Stomach (tissue), 9 donors: ENCODE results near the gene CAVIN2. TPM values are rescaled to one million over a fixed set of nuclear protein-coding genes. Genes with fewer than 3 reads are reported as not detected.

ENCODE experiments used
- DNase-seq, 2 donors: peaks; one replicate each; pipeline versions ENCODE4 v3.0.0 to v3.0.0-alpha.2; 2013 to 2019
- H3K27ac ChIP-seq, 5 donors: fragments of 200-600 bp in 4 of 5; sonication (generic) in 4 of 5; one replicate each; pipeline ENCODE4 v1.5.1; 2013 to 2019; ENCODE audit warnings: mild to moderate bottlenecking in 1 of 5, moderate library complexity in 1 of 5
- H3K27me3 ChIP-seq, 3 donors: fragments of 200-600 bp; sonication (generic); one replicate each; pipeline ENCODE4 v1.5.1; 2017 to 2019; ENCODE audit warnings: mixed run types in 1 of 3
- H3K36me3 ChIP-seq, 4 donors: fragments of 200-600 bp; sonication (generic); 1 replicate in 3 of 4; 2 replicates in 1 of 4; pipeline ENCODE4 v1.5.1; 2016 to 2019
- H3K4me1 ChIP-seq, 4 donors: fragments of 200-600 bp; sonication (generic); one replicate each; pipeline ENCODE4 v1.5.1; 2016 to 2019
- H3K4me3 ChIP-seq, 4 donors: fragments of 200-600 bp; sonication (generic) in 3 of 4; one replicate each; pipeline ENCODE4 v1.5.1; 2016 to 2019; ENCODE audit warnings: mild to moderate bottlenecking in 1 of 4
- H3K9me3 ChIP-seq, 4 donors: fragments of 200-600 bp; sonication (generic); one replicate each; pipeline ENCODE4 v1.5.1; 2016 to 2019
- CTCF ChIP-seq, 7 experiments: fragments of 450-650 bp in 4 of 7; fragments of 200-600 bp in 3 of 7; sonication (generic) in 3 of 7; IDR thresholded peaks; one replicate each; pipeline ENCODE4 v1.5.1; 2016 to 2019; ENCODE audit warnings: antibody characterized with exemption in 7 of 7, control low read depth in 2 of 7, mild to moderate bottlenecking in 1 of 7
- EP300 ChIP-seq: sonication (generic); formaldehyde crosslinking; IDR thresholded peaks from one replicate; pipeline ENCODE4 v1.6.1; 2017; ENCODE audit warnings: antibody characterized with exemption
- POLR2A ChIP-seq, 4 donors: fragments of 450-650 bp; IDR thresholded peaks; one replicate each; pipeline ENCODE4 v1.6.1; 2016; ENCODE audit warnings: antibody characterized with exemption in 4 of 4, control low read depth in 2 of 4, mild to moderate bottlenecking in 1 of 4, moderate library complexity in 1 of 4
- POLR2AphosphoS5 ChIP-seq, 3 donors: sonication (generic); formaldehyde crosslinking; IDR thresholded peaks; one replicate each; pipeline ENCODE4 v1.6.1; 2016; ENCODE audit warnings: antibody characterized with exemption in 3 of 3
- WGBS, 5 donors: extraction: QIAGEN DNeasy Blood & Tissue Kit in 3 of 5; methylation state at CpG; one replicate each; pipeline versions ENCODE4 v1.1.5 to v1.1.7; 2013 to 2018; 5-methylcytosine and 5-hydroxymethylcytosine counted together
- intact Hi-C: fragments of 100-400 bp; cut with DNase I; formaldehyde crosslinking; loops from one replicate; pipeline ENCODE4 v1.15.1; 2023; ENCODE audit warnings: low total_unique reads
- polyA plus RNA-seq, 3 donors: library from polyadenylated mRNA; stranded (reverse); fragments of 200-250 nt; gene quantifications; one replicate each; pipeline ENCODE4 v1.2.3, GENCODE V29; 2013
- total RNA-seq, 5 donors: library from RNA; depleted of rRNA; stranded (reverse); fragments of >200 nt; gene quantifications; one replicate each; pipeline versions ENCODE4 v1.1.0 to v1.2.3, GENCODE V29; 2014 to 2016
- donor health status: healthy with polysubstance abuse.
- donor health status: Bipolar disorder and iron deficiency.
- donor health status: healthy.

CAVIN2 gene
- total and polyA plus RNA-seq, 8 donors, result 5.8 to 46.3 (median 13.7) TPM

GRCh38 chr2:191835100-191835499 is 11.8 kb downstream of the CAVIN2 start:
- intact Hi-C loops, result no loop called here
- TF ChIP-seq EP300, result no peak
- TF ChIP-seq POLR2AphosphoS5 (IDR thresholded peaks at IDR 0.05), result no peak
- no peak for TF ChIP-seq POLR2A (IDR thresholded peaks at IDR 0.05)
- TF ChIP-seq CTCF (IDR thresholded peaks at IDR 0.05), result no peak
- Histone ChIP-seq H3K4me3 (no peak overlapping the region), H3K27ac (no peak overlapping the region), H3K4me1 (peaks cover 0 to 12% (median 3%) of the 10 kb centered on the region in 4 donors), H3K36me3 (peaks cover 0 to 19% (median 11%) of the 10 kb centered on the region in 4 donors), H3K27me3 (no peaks in the 10 kb centered on the region), H3K9me3 (no peaks in the 10 kb centered on the region)
- DNase-seq, result no peak
- WGBS, 5 donors, result 81 to 91% (median 89%) methylated on average over 5 of the region's 5 CpGs

GRCh38 chr2:191833356-191833755 is 13.5 kb downstream of the CAVIN2 start:
- Histone ChIP-seq H3K27ac (no peak overlapping the region), H3K4me3 (no peak overlapping the region), H3K4me1 (peaks cover 0 to 4% (median 0%) of the 10 kb centered on the region in 4 donors), H3K36me3 (peaks cover 0 to 19% (median 11%) of the 10 kb centered on the region in 4 donors), H3K9me3 (no peaks in the 10 kb centered on the region), H3K27me3 (no peaks in the 10 kb centered on the region)
- no peak for TF ChIP-seq POLR2A (IDR thresholded peaks at IDR 0.05)
- no peak for TF ChIP-seq CTCF (IDR thresholded peaks at IDR 0.05)
- no peak for TF ChIP-seq EP300
- TF ChIP-seq POLR2AphosphoS5 (IDR thresholded peaks at IDR 0.05), result no peak
- intact Hi-C loops, result no loop called here
- WGBS, 5 donors, result 89 to 95% (median 90%) methylated on average over 4 of the region's 4 CpGs
- DNase-seq, result no peak

GRCh38 chr2:191832668-191833067 is 14.2 kb downstream of the CAVIN2 start:
- DNase-seq, result no peak
- no peaks in the 10 kb centered on the region for H3K27me3 ChIP-seq
- no peaks in the 10 kb centered on the region for H3K9me3 ChIP-seq
- no peak overlapping the region for H3K27ac ChIP-seq
- peaks cover 0 to 19% (median 11%) of the 10 kb centered on the region in 4 donors for H3K36me3 ChIP-seq
- intact Hi-C loops, result no loop called here
- TF ChIP-seq POLR2A (IDR thresholded peaks at IDR 0.05) (no peak), EP300 (no peak), POLR2AphosphoS5 (IDR thresholded peaks at IDR 0.05) (no peak), CTCF (IDR thresholded peaks at IDR 0.05) (no peak)
- H3K4me3 ChIP-seq, result no peak overlapping the region
- H3K4me1 ChIP-seq, result peaks cover 0 to 2% (median 0%) of the 10 kb centered on the region in 4 donors

- TF ChIP-seq POLR2A (IDR thresholded peaks at IDR 0.05) (no peak), EP300 (no peak), POLR2AphosphoS5 (IDR thresholded peaks at IDR 0.05) (no peak), CTCF (IDR thresholded peaks at IDR 0.05) (no peak)
- Histone ChIP-seq H3K9me3 (no peaks in the 10 kb centered on the region), H3K27ac (no peak overlapping the region), H3K4me3 (no peak overlapping the region), H3K4me1 (no peaks in the 10 kb centered on the region), H3K27me3 (no peaks in the 10 kb centered on the region), H3K36me3 (peaks cover 0 to 12% (median 11%) of the 10 kb centered on the region in 4 donors)
- DNase-seq, result no peak
- intact Hi-C loops, result no loop called here
- WGBS, 5 donors, result 62 to 85% (median 70%) methylated on average over 1 of the region's 1 CpG
Measured at GRCh38 chr2:191831410-191831994, 15.4 kb downstream of the CAVIN2 start.
